Natural killer cell (primary cell): ENCODE data around the gene SLA2. TPM values are rescaled to one million over a fixed set of nuclear protein-coding genes. Genes with fewer than 3 reads are reported as not detected.
"Not testable (repeated sequence)": the region's sequence is repeated elsewhere in the genome, so short reads cannot be mapped to it uniquely, and the experiment has no call there.

Experiments
- ATAC-seq, 3 donors: fragments of 150-1000 bp in 2 of 3; fragments of 200-7000 bp in 1 of 3; cut with Tn5 transposase; 1 replicate in 1 of 3; 2 replicates in 2 of 3; pipeline ENCODE4 v1.10.0; 2021; ENCODE audit warnings: mild to moderate bottlenecking in 2 of 3, moderate library complexity in 2 of 3
- DNase-seq, 2 donors: peaks; one replicate each; pipeline versions ENCODE4 v3.0.0 to v3.0.0-alpha.2; 2013 to 2021; ENCODE audit warnings: mixed read lengths in 1 of 2
- H3K27ac ChIP-seq: one replicate; pipeline ENCODE4 v1.5.1; 2013; ENCODE audit warnings: mild to moderate bottlenecking, low read length
- H3K27me3 ChIP-seq: one replicate; pipeline ENCODE4 v1.6.1; 2013; ENCODE audit warnings: low read length; ENCODE audit not compliant: control insufficient read depth, insufficient read depth
- H3K36me3 ChIP-seq: one replicate; pipeline ENCODE4 v1.6.1; 2013; ENCODE audit warnings: low read length; ENCODE audit not compliant: control insufficient read depth, insufficient read depth
- H3K4me1 ChIP-seq: one replicate; pipeline ENCODE4 v1.6.1; 2013; ENCODE audit warnings: low read length; ENCODE audit not compliant: control insufficient read depth, insufficient read depth
- H3K4me3 ChIP-seq: one replicate; pipeline ENCODE4 v1.5.1; 2013; ENCODE audit warnings: low read length
- H3K9me3 ChIP-seq: one replicate; pipeline ENCODE4 v1.6.1; 2013; ENCODE audit warnings: low read length; ENCODE audit not compliant: control insufficient read depth, insufficient read depth
- H3K27ac Mint-ChIP-seq, 2 donors: one replicate each; pipeline ENCODE4 v1.8.0; 2022; ENCODE audit warnings: mild to moderate bottlenecking in 2 of 2, mixed read lengths in 2 of 2, moderate library complexity in 1 of 2
- H3K27me3 Mint-ChIP-seq, 2 donors: one replicate each; pipeline ENCODE4 v1.8.0; 2022; ENCODE audit warnings: low read depth in 2 of 2, mixed read lengths in 2 of 2
- H3K36me3 Mint-ChIP-seq: one replicate; pipeline ENCODE4 v1.8.0; 2022; ENCODE audit warnings: mixed read lengths
- H3K4me1 Mint-ChIP-seq, 2 donors: one replicate each; pipeline ENCODE4 v1.8.0; 2022; ENCODE audit warnings: mixed read lengths in 2 of 2
- H3K4me3 Mint-ChIP-seq: one replicate; pipeline ENCODE4 v1.8.0; 2022; ENCODE audit warnings: mild to moderate bottlenecking, moderate library complexity, mixed read lengths
- H3K9me3 Mint-ChIP-seq, 2 donors: one replicate each; pipeline ENCODE4 v1.8.0; 2022; ENCODE audit warnings: mixed read lengths in 2 of 2
- WGBS: methylation state at CpG from one replicate; pipeline ENCODE4 v1.1.7; 2013; ENCODE audit warnings: missing lambda C conversion rate; ENCODE audit not compliant: insufficient coverage; 5-methylcytosine and 5-hydroxymethylcytosine counted together
- intact Hi-C: fragments of 100-400 bp; cut with micrococcal nuclease; formaldehyde crosslinking; loops from one replicate; pipeline ENCODE4 v1.14.2; 2022
- total RNA-seq, 4 donors: library from RNA; stranded (reverse); fragments of 120-200 nt in 1 of 4; gene quantifications; one replicate each; pipeline versions ENCODE4 v1.2.3 to v1.2.4, GENCODE V29; 2013 to 2022
- TF ChIP-seq, protein P1 (sequence below): fragments of 200-600 bp; IDR thresholded peaks from one replicate; pipeline ENCODE4 v1.8.0; 2022; ENCODE audit warnings: antibody characterized with exemption

SLA2 gene
- total RNA-seq, 3 donors from 2014 or later (not counting 1 experiment from before 2014, with no cell fraction given), result 77.0 to 116 (median 90.3) TPM

DNA sequence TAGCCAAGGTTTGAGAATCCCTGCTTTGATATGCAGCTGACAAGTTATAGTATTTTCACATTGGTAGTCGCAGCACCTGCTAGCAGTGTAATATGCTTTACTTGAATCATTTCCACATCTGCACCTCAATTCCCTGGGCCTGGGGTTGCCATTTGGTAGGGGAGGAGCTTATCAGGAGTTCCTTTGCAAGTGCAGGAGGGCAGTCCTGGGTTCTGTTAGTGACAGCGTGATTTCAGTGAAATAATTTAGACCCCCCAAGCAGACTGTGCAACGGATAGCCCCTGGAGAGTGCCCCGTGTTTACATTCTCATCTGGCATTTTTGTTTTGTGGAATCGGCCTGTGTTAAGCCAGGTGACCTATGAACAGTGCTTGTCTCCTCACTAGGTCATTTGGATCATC is 34.4 kb downstream of the SLA2 start:
- WGBS, result 97% methylated on average over 5 of the region's 5 CpGs
- no peaks in the 10 kb centered on the region for H3K36me3 Mint-ChIP-seq

GRCh38 chr20:36608388-36608728 is 37.6 kb downstream of the SLA2 start:
- H3K4me1 Mint-ChIP-seq, result peaks cover 36 to 55% of the 10 kb centered on the region in 2 donors
- H3K27me3 Mint-ChIP-seq, ATAC-seq, H3K27ac ChIP-seq, H3K4me3 Mint-ChIP-seq, H3K9me3 Mint-ChIP-seq, H3K9me3 ChIP-seq, H3K4me3 ChIP-seq, H3K36me3 Mint-ChIP-seq, intact Hi-C loops, H3K27me3 ChIP-seq: not testable (repeated sequence)
- peaks cover 46% of the 10 kb centered on the region for H3K36me3 ChIP-seq
- peaks cover 44% of the 10 kb centered on the region for H3K4me1 ChIP-seq
- DNase-seq, result peak in 1 of 2 donors; percentile 7
- WGBS, result 85% methylated on average over 6 of the region's 6 CpGs
- H3K27ac Mint-ChIP-seq, result peak overlapping the region; percentile 99

More for the DNA sequence above, 34.4 kb downstream of the SLA2 start:
- intact Hi-C loops, result loop anchor here (1.0 to 2.0 kb wide), 2 partner anchors 33 to 143 kb away; no protein-coding TSS in a partner anchor
- no peak overlapping the region for H3K27ac ChIP-seq
- ATAC-seq (no peak), DNase-seq (no peak)
- peaks cover 75% of the 10 kb centered on the region for H3K36me3 ChIP-seq
- no peak overlapping the region for H3K4me3 ChIP-seq
- TF ChIP-seq, protein P1, sequence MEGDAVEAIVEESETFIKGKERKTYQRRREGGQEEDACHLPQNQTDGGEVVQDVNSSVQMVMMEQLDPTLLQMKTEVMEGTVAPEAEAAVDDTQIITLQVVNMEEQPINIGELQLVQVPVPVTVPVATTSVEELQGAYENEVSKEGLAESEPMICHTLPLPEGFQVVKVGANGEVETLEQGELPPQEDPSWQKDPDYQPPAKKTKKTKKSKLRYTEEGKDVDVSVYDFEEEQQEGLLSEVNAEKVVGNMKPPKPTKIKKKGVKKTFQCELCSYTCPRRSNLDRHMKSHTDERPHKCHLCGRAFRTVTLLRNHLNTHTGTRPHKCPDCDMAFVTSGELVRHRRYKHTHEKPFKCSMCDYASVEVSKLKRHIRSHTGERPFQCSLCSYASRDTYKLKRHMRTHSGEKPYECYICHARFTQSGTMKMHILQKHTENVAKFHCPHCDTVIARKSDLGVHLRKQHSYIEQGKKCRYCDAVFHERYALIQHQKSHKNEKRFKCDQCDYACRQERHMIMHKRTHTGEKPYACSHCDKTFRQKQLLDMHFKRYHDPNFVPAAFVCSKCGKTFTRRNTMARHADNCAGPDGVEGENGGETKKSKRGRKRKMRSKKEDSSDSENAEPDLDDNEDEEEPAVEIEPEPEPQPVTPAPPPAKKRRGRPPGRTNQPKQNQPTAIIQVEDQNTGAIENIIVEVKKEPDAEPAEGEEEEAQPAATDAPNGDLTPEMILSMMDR, result no peak
- peaks cover 25% of the 10 kb centered on the region for H3K4me1 ChIP-seq
- Mint-ChIP-seq H3K9me3 (no peaks in the 10 kb centered on the region), H3K27ac (peak overlapping the region; percentile 80 to 85), H3K27me3 (no peaks in the 10 kb centered on the region), H3K4me1 (peaks cover 19 to 54% of the 10 kb centered on the region in 2 donors), H3K4me3 (no peak overlapping the region)
- no peaks in the 10 kb centered on the region for H3K9me3 ChIP-seq
- H3K27me3 ChIP-seq, result no peaks in the 10 kb centered on the region

- Histone ChIP-seq H3K4me1 (peaks cover 38% of the 10 kb centered on the region), H3K27ac (no peak overlapping the region), H3K36me3 (peaks cover 42% of the 10 kb centered on the region), H3K4me3 (no peak overlapping the region), H3K27me3 (no peaks in the 10 kb centered on the region), H3K9me3 (no peaks in the 10 kb centered on the region)
- Mint-ChIP-seq H3K27me3 (no peaks in the 10 kb centered on the region), H3K9me3 (no peaks in the 10 kb centered on the region), H3K4me3 (peak overlapping the region; percentile 98), H3K4me1 (peaks cover 33 to 49% of the 10 kb centered on the region in 2 donors), H3K36me3 (no peaks in the 10 kb centered on the region), H3K27ac (peak overlapping the region; percentile 99)
- DNase-seq, result peak in 1 of 2 donors; percentile 5
- WGBS, result 89% methylated on average over 7 of the region's 7 CpGs
- no peak for ATAC-seq
- intact Hi-C loops, result no loop called here
- TF ChIP-seq, protein P1, result no peak
Measured at GRCh38 chr20:36607586-36608387, 38.2 kb downstream of the SLA2 start.

- Histone ChIP-seq H3K4me1 (peaks cover 33% of the 10 kb centered on the region), H3K4me3 (peak overlapping the region; percentile 89), H3K36me3 (peaks cover 30% of the 10 kb centered on the region), H3K27ac (peak overlapping the region; percentile 83), H3K9me3 (no peaks in the 10 kb centered on the region), H3K27me3 (no peaks in the 10 kb centered on the region)
- Mint-ChIP-seq H3K4me3 (peak overlapping the region; percentile 98), H3K27me3 (no peaks in the 10 kb centered on the region), H3K36me3 (no peaks in the 10 kb centered on the region), H3K9me3 (no peaks in the 10 kb centered on the region), H3K4me1 (peaks cover 29 to 38% of the 10 kb centered on the region in 2 donors), H3K27ac (peak overlapping the region; percentile 99)
- TF ChIP-seq, protein P1, result no peak
- DNase-seq, result peak in 1 of 2 donors; percentile 46
- ATAC-seq, result no peak
- intact Hi-C loops, result no loop called here
- under 1% methylated on average over 31 of the region's 31 CpGs for WGBS
Measured at GRCh38 chr20:36606158-36607066, 39.6 kb downstream of the SLA2 start.
